Sigmoid colon (tissue), 4 donors: ENCODE results near the gene GMNC.

Experiments used
- EP300 ChIP-seq, 4 donors: sonication (generic); formaldehyde crosslinking; IDR thresholded peaks; one replicate each; pipeline ENCODE4 v1.6.1; 2017; ENCODE audit warnings: antibody characterized with exemption in 4 of 4
- POLR2A ChIP-seq, 2 donors: fragments of 450-650 bp; IDR thresholded peaks; one replicate each; pipeline ENCODE4 v1.6.1; 2016; ENCODE audit warnings: antibody characterized with exemption in 2 of 2, mild to moderate bottlenecking in 2 of 2, moderate library complexity in 2 of 2
- TF ChIP-seq, protein P1 (sequence below), 4 experiments: fragments of 450-650 bp in 3 of 4; fragments of 200-600 bp in 1 of 4; IDR thresholded peaks; one replicate each; pipeline ENCODE4 v1.5.1; 2016 to 2019; ENCODE audit warnings: antibody characterized with exemption in 4 of 4, mild to moderate bottlenecking in 3 of 4, moderate library complexity in 2 of 4

DNA sequence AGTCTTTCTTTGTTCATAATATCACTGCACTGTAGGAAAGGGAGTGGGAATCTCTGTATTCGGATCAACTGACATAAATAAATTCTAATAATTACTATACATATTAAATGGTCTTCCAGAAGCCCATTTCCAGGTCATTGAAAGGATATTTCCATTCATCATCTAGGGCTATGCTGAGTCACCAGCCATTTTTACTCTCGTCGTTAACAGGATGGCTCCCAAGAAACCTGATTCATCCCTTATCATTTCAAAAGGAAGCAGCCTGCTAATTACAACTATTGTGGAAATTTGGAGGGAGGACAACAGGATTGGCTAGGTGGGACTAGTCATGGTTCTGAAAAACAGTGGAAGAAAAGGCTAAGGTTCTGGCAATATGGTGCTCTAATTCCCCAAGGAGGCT is 13.6 kb downstream of the GMNC start:
- TF ChIP-seq, protein P1, sequence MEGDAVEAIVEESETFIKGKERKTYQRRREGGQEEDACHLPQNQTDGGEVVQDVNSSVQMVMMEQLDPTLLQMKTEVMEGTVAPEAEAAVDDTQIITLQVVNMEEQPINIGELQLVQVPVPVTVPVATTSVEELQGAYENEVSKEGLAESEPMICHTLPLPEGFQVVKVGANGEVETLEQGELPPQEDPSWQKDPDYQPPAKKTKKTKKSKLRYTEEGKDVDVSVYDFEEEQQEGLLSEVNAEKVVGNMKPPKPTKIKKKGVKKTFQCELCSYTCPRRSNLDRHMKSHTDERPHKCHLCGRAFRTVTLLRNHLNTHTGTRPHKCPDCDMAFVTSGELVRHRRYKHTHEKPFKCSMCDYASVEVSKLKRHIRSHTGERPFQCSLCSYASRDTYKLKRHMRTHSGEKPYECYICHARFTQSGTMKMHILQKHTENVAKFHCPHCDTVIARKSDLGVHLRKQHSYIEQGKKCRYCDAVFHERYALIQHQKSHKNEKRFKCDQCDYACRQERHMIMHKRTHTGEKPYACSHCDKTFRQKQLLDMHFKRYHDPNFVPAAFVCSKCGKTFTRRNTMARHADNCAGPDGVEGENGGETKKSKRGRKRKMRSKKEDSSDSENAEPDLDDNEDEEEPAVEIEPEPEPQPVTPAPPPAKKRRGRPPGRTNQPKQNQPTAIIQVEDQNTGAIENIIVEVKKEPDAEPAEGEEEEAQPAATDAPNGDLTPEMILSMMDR (IDR thresholded peaks at IDR 0.05) = no peak
- TF ChIP-seq POLR2A (IDR thresholded peaks at IDR 0.05) = no peak
- no peak for TF ChIP-seq EP300 (IDR thresholded peaks at IDR 0.05)
